M059J (cell line): ENCODE results near the gene LCLAT1. TPM values are rescaled to one million over a fixed set of nuclear protein-coding genes. Genes with fewer than 3 reads are reported as not detected.

Experiments
- total RNA-seq: library from RNA; depleted of rRNA; stranded (reverse); fragments of >200 nt; shearing (Covaris generic); gene quantifications from 2 replicates; pipeline ENCODE4 v1.2.3, GENCODE V29; 2014; rRNA removed

The LCLAT1 gene
- total RNA-seq, 1 experiment from 2014 or later: 26.9 TPM

Other genes with a start within 250 kb of the LCLAT1 start
- 31.8 and 38.9 TPM in 2 replicates for gene LBH, start 215.7 kb upstream of the LCLAT1 start, total RNA-seq